ENCODE measurements around the gene ASXL1.

ASXL1 gene

GRCh38 chr20:32483351-32484224, 125.5 kb downstream of the ASXL1 start:
- DNase-seq: peak; percentile 86

DNA sequence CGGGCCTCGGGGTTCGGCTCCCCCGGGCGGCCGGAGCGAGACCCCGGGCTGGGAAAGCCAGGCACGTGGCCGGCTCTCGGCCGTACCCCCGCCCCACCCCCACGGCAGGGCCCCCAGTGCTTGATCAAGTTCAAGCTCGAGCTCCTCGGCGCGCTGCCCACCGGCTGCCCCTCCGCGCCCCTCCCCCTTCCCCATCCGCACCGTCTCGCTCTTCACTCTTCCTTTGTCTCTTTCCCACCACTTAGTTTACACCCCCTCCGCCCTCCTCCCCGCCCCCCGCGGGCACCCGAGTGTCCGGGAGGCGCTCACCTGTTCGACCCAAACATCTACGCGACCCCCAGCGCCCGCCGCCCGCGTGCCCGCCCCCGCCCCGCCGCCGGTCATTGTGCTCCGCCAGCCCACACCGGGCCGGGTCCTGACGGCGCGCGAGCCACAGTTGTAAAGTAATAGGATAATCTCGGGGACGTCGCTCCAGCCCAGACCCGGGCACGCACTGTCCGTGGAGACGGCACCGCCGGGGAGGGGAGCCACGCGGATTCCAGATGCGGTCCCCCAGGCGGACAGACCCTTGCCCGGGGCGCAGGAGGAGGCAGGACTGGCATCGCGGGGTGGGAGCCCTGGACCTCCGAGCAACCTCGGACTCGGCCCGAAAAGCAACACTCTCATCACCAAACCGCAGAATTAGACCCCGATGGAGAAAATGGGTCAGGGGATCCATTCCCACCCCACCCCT, 126.3 kb downstream of the ASXL1 start:
- peak; percentile 41 for DNase-seq

DNA sequence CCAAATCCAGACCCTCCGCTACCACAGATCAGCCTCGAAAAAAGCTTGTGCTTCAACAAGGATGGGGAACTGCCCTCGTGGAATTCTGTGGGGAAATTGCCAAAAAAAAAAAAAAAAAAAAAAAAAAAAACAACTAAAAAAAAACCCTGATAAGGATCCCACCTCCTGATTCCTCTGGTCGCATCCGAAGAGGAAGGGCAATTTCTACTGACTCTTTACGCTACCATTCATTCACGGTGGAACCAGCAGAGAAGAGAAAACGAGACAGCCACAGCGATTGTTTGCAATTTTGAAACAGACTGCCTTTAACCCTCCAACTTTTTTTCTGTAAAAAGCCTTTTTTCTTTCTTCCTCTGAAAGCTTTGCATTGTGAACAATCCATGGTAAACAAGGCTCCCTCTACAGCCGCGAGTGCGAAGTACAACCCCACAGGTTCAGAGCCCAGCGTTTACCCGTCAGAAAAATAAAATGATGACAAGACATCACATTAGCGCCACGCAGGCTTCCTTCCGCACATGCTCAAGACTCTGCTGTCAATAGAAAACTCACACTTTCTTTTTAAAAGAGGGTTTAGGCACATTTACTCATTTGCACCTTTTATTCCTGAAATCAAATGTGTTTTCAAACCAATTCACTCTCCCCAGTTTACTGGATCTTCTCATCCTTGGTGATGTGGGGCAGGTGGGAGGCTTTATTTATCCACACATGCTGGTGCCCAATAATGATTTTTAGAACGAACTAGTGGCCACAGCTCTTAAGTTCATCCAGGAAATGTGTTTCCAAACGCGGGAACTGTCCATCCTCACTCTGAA, 127.0 kb downstream of the ASXL1 start:
- DNase-seq: peak; percentile 65

DNA sequence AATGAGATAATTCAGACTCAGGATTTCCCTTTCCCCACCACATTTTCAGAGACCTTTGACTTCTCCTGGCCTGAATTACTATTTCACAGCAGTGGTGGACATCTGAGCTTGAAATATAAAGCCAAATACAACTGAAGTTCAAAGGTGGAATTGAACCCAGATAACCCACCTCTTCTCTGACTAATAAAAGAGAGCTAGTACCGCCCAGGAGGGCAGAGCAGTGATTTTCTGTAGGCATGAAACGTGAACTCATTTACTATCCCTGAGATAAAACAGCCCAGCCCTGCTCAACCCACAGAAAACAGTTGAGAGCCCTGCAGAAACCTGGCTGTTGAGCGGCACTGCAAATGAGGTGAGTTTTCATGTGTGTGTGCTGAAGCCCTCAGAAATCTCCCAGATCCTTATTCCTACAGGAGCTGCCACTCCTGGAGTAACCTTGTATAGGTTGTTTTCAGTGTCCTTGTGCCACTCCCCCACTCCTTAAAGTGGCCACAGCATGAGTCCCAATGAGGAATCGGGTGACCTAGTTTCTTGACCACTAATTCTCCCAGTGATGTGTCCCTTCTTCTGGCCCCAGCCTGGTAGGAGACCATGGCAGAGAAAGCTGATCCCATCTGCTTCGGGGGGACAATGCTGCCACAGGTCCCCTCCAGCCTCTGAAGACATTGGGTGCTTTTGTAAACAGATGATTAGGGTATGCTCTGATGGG, 127.8 kb downstream of the ASXL1 start:
- DNase-seq: no peak

DNA sequence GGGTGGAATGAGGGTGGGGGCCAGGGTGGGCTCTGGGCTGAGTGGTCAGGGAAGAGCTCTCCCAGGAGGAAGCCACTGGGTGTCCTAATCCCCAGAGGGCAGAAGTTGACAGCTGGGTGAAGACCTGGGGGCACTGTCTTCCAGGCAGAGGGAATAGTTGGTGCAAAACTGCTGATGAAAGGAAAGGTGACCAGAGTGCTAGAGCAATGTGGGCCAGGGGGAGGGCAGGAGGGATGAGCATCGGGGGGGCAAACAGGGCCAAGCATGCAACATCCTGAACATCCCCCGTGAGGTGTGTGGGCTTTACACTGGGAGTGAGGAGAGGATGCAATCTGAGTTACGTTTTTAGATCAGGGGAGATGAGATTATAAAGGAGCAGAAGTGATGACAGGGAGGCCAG, 129.2 kb downstream of the ASXL1 start:
- DNase-seq: no peak

- no peak for DNase-seq
Observed at GRCh38 chr20:32488066-32488838, 130.1 kb downstream of the ASXL1 start.

Measured in COR-L47 (cell line).